ENCODE results near the gene AGBL3. TPM values are rescaled to one million over a fixed set of nuclear protein-coding genes. Genes with fewer than 3 reads are reported as not detected.
A peak's percentile ranks its signal among the peaks of the same experiment; 100 is the strongest.
"Not testable (repeated sequence)": the region's sequence is repeated elsewhere in the genome, so short reads cannot be mapped to it uniquely, and the experiment has no call there.

The AGBL3 gene
- total RNA-seq, 2 experiments from 2014 or later, result 2.2 to 3.6 TPM

GRCh38 chr7:135170998-135171481 lies 184.7 kb downstream of the AGBL3 start:
- ChIA-PET CTCF (interaction anchor here (0.9 to 8.7 kb wide), 17 partner anchors 8 to 623 kb away, joined by 3 to 98 read pairs (median 5); partner anchors contain the start of genes AGBL3, BPGM, TMEM140 and WDR91), POLR2A (interaction anchor here (0.6 to 3.7 kb wide), 8 partner anchors 10 to 776 kb away, joined by 3 to 61 read pairs (median 4); partner anchors contain the start of genes AGBL3, TMEM140 and WDR91)
- not testable (repeated sequence) for H3K9me3 Mint-ChIP-seq (ENCODE audit: insufficient read depth); H3K27me3 Mint-ChIP-seq (ENCODE audit: low read depth); ATAC-seq; DNase-seq
- H3K4me1 Mint-ChIP-seq (ENCODE audit: low read depth), result peaks cover 45% of the 10 kb centered on the region
- H3K4me3 Mint-ChIP-seq, result peak overlapping the region; percentile 94
- peak overlapping the region; percentile 87 for H3K27ac Mint-ChIP-seq
- peaks cover 33% of the 10 kb centered on the region for H3K36me3 Mint-ChIP-seq (ENCODE audit: low read depth)

GRCh38 chr7:135171581-135172291 lies 185.4 kb downstream of the AGBL3 start:
- Mint-ChIP-seq H3K36me3 (ENCODE audit: low read depth) (peaks cover 26% of the 10 kb centered on the region), H3K27ac (peak overlapping the region; percentile 74), H3K4me3 (peak overlapping the region; percentile 94), H3K4me1 (ENCODE audit: low read depth) (peaks cover 40% of the 10 kb centered on the region)
- not testable (repeated sequence) for DNase-seq; H3K9me3 Mint-ChIP-seq (ENCODE audit: insufficient read depth); ATAC-seq; H3K27me3 Mint-ChIP-seq (ENCODE audit: low read depth)
- ChIA-PET POLR2A (interaction anchor here (1.6 to 2.4 kb wide), 2 partner anchors 39 to 186 kb away, joined by 5 to 15 read pairs; partner anchors contain the start of genes AGBL3 and WDR91), CTCF (interaction anchor here (0.9 to 8.7 kb wide), 12 partner anchors 7 to 538 kb away, joined by 3 to 98 read pairs (median 5); partner anchors contain the start of genes AGBL3, TMEM140 and WDR91)

- DNase-seq; ATAC-seq; POLR2A ChIA-PET; H3K4me3 Mint-ChIP-seq; H3K27me3 Mint-ChIP-seq (ENCODE audit: low read depth); H3K9me3 Mint-ChIP-seq (ENCODE audit: insufficient read depth); H3K36me3 Mint-ChIP-seq (ENCODE audit: low read depth); H3K27ac Mint-ChIP-seq: not testable (repeated sequence)
- H3K4me1 Mint-ChIP-seq (ENCODE audit: low read depth), result peaks cover 20% of the 10 kb centered on the region
- CTCF ChIA-PET, result interaction anchor here (1.0 kb wide), 1 partner anchor 187 kb away, joined by 4 read pairs; no protein-coding TSS in a partner anchor
These were observed 187.6 kb downstream of the AGBL3 start for GRCh38 chr7:135173916-135174315.

- H3K4me1 Mint-ChIP-seq (ENCODE audit: low read depth), result peaks cover 10% of the 10 kb centered on the region
- H3K9me3 Mint-ChIP-seq (ENCODE audit: insufficient read depth), result peaks cover under 1% of the 10 kb centered on the region
- no peak overlapping the region for H3K4me3 Mint-ChIP-seq
- no peak overlapping the region for H3K27ac Mint-ChIP-seq
- H3K27me3 Mint-ChIP-seq (ENCODE audit: low read depth), result no peaks in the 10 kb centered on the region
- H3K36me3 Mint-ChIP-seq (ENCODE audit: low read depth), result no peaks in the 10 kb centered on the region
- POLR2A ChIA-PET, result no interaction called here
- ATAC-seq, result no peak
- CTCF ChIA-PET, result no interaction called here
- no peak for DNase-seq
These were observed 188.6 kb downstream of the AGBL3 start for GRCh38 chr7:135174941-135175340.

GRCh38 chr7:135175931-135176330 lies 189.6 kb downstream of the AGBL3 start:
- Mint-ChIP-seq H3K36me3 (ENCODE audit: low read depth) (peaks cover 7% of the 10 kb centered on the region), H3K4me1 (ENCODE audit: low read depth) (peaks cover 8% of the 10 kb centered on the region), H3K4me3 (no peak overlapping the region), H3K9me3 (ENCODE audit: insufficient read depth) (peaks cover 6% of the 10 kb centered on the region), H3K27ac (no peak overlapping the region), H3K27me3 (ENCODE audit: low read depth) (no peaks in the 10 kb centered on the region)
- ChIA-PET POLR2A (no interaction called here), CTCF (no interaction called here)
- ATAC-seq (no peak), DNase-seq (no peak)

GRCh38 chr7:135177028-135177696 lies 190.9 kb downstream of the AGBL3 start:
- no peaks in the 10 kb centered on the region for H3K27me3 Mint-ChIP-seq (ENCODE audit: low read depth)
- DNase-seq, result no peak
- no peak overlapping the region for H3K27ac Mint-ChIP-seq
- ChIA-PET CTCF (interaction anchor here (0.8 kb wide), 1 partner anchor 12 kb away, joined by 3 read pairs; no protein-coding TSS in a partner anchor), POLR2A (no interaction called here)
- peaks cover under 1% of the 10 kb centered on the region for H3K4me1 Mint-ChIP-seq (ENCODE audit: low read depth)
- peaks cover 18% of the 10 kb centered on the region for H3K36me3 Mint-ChIP-seq (ENCODE audit: low read depth)
- H3K9me3 Mint-ChIP-seq (ENCODE audit: insufficient read depth), result peaks cover 16% of the 10 kb centered on the region
- no peak for ATAC-seq
- H3K4me3 Mint-ChIP-seq, result no peak overlapping the region

GRCh38 chr7:135178364-135178763 lies 192.1 kb downstream of the AGBL3 start:
- ChIA-PET CTCF (interaction anchor here (0.8 to 1.8 kb wide), 3 partner anchors 8 to 10 kb away, joined by 3 to 5 read pairs (median 5); partner anchors contain the start of gene CYREN), POLR2A (interaction anchor here (0.6 kb wide), 1 partner anchor 181 kb away, joined by 3 read pairs; no protein-coding TSS in a partner anchor)
- Mint-ChIP-seq H3K36me3 (ENCODE audit: low read depth) (peaks cover 30% of the 10 kb centered on the region), H3K4me3 (no peak overlapping the region), H3K27ac (no peak overlapping the region), H3K9me3 (ENCODE audit: insufficient read depth) (peaks cover 25% of the 10 kb centered on the region), H3K4me1 (ENCODE audit: low read depth) (no peaks in the 10 kb centered on the region), H3K27me3 (ENCODE audit: low read depth) (no peaks in the 10 kb centered on the region)
- no peak for ATAC-seq
- DNase-seq, result no peak

GRCh38 chr7:135179321-135179925 lies 193.1 kb downstream of the AGBL3 start:
- DNase-seq, result no peak
- POLR2A ChIA-PET, result interaction anchor here (0.6 kb wide), 1 partner anchor 182 kb away, joined by 3 read pairs; no protein-coding TSS in a partner anchor
- H3K4me1 Mint-ChIP-seq (ENCODE audit: low read depth), result no peaks in the 10 kb centered on the region
- H3K9me3 Mint-ChIP-seq (ENCODE audit: insufficient read depth), result peaks cover 30% of the 10 kb centered on the region
- CTCF ChIA-PET, result interaction anchor here (0.9 to 1.8 kb wide), 4 partner anchors 9 to 546 kb away, joined by 3 to 5 read pairs (median 4); partner anchors contain the start of gene CYREN
- peaks cover 39% of the 10 kb centered on the region for H3K36me3 Mint-ChIP-seq (ENCODE audit: low read depth)
- H3K27ac Mint-ChIP-seq, result no peak overlapping the region
- H3K27me3 Mint-ChIP-seq (ENCODE audit: low read depth), result no peaks in the 10 kb centered on the region
- no peak for ATAC-seq
- no peak overlapping the region for H3K4me3 Mint-ChIP-seq

GRCh38 chr7:135180122-135180521 lies 193.8 kb downstream of the AGBL3 start:
- Mint-ChIP-seq H3K4me3 (no peak overlapping the region), H3K9me3 (ENCODE audit: insufficient read depth) (peaks cover 30% of the 10 kb centered on the region), H3K4me1 (ENCODE audit: low read depth) (no peaks in the 10 kb centered on the region), H3K27ac (no peak overlapping the region), H3K27me3 (ENCODE audit: low read depth) (no peaks in the 10 kb centered on the region), H3K36me3 (ENCODE audit: low read depth) (peaks cover 44% of the 10 kb centered on the region)
- DNase-seq, result no peak
- ATAC-seq, result no peak
- ChIA-PET CTCF (interaction anchor here (0.9 to 1.3 kb wide), 3 partner anchors 9 to 547 kb away, joined by 3 to 5 read pairs (median 4); partner anchors contain the start of gene CYREN), POLR2A (no interaction called here)

- Mint-ChIP-seq H3K4me3 (no peak overlapping the region), H3K27me3 (ENCODE audit: low read depth) (no peaks in the 10 kb centered on the region), H3K4me1 (ENCODE audit: low read depth) (no peaks in the 10 kb centered on the region), H3K9me3 (ENCODE audit: insufficient read depth) (peaks cover 30% of the 10 kb centered on the region), H3K36me3 (ENCODE audit: low read depth) (peaks cover 51% of the 10 kb centered on the region), H3K27ac (no peak overlapping the region)
- ChIA-PET CTCF (interaction anchor here (1.3 kb wide), 1 partner anchor 10 kb away, joined by 5 read pairs; the partner anchor contains the start of gene CYREN), POLR2A (interaction anchor here (1.0 kb wide), 1 partner anchor 11 kb away, joined by 3 read pairs; the partner anchor contains the start of gene CYREN)
- DNase-seq (no peak), ATAC-seq (no peak)
These were observed 195.1 kb downstream of the AGBL3 start for GRCh38 chr7:135181261-135181928.
